ENCODE results near the gene PDSS2.

DNA sequence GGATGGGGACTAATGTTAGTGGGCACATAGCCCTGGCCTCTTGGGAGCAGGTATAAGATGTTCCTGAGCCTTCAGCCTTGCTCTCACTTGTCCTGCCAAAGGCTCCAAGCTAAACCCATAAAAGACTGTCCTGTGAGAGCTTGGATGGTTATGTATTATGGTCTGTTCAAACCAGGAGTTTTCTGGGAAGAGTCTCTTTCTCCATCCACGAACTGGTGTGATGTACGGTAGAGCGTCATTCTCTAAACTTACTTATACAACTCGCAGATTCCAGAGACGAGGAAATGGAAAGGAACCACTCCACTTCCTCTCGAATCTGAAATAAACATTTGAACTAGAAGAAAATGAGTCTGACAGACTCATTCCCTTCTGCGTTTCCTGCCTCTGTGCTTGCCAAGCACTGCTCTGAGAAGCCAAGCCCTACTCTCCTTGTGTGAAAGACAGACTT is 35.9 kb upstream of the PDSS2 start:
- TF ChIP-seq, protein P1, sequence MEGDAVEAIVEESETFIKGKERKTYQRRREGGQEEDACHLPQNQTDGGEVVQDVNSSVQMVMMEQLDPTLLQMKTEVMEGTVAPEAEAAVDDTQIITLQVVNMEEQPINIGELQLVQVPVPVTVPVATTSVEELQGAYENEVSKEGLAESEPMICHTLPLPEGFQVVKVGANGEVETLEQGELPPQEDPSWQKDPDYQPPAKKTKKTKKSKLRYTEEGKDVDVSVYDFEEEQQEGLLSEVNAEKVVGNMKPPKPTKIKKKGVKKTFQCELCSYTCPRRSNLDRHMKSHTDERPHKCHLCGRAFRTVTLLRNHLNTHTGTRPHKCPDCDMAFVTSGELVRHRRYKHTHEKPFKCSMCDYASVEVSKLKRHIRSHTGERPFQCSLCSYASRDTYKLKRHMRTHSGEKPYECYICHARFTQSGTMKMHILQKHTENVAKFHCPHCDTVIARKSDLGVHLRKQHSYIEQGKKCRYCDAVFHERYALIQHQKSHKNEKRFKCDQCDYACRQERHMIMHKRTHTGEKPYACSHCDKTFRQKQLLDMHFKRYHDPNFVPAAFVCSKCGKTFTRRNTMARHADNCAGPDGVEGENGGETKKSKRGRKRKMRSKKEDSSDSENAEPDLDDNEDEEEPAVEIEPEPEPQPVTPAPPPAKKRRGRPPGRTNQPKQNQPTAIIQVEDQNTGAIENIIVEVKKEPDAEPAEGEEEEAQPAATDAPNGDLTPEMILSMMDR (IDR thresholded peaks at IDR 0.05): no peak
- TF ChIP-seq ZFX (IDR thresholded peaks at IDR 0.05; ENCODE audit: borderline replicate concordance): no peak

Data from 22Rv1 (cell line).